NT2/D1 (cell line): ENCODE measurements around the gene COL11A2.

Experiments
- DNase-seq: peaks from one replicate; pipeline ENCODE4 v3.0.0-alpha.2; 2011; ENCODE audit warnings: low read depth, low spot score
- H3K27me3 ChIP-seq: 2 replicates; pipeline ENCODE4 v1.6.0; 2011; ENCODE audit warnings: mild to moderate bottlenecking; ENCODE audit not compliant: insufficient read length, insufficient read depth
- H3K36me3 ChIP-seq: 2 replicates; pipeline ENCODE4 v1.6.1; 2011; ENCODE audit warnings: mild to moderate bottlenecking, low read length, mixed read lengths; ENCODE audit not compliant: insufficient read depth, insufficient read length
- H3K4me1 ChIP-seq: 2 replicates; pipeline ENCODE4 v1.5.1; 2011; ENCODE audit not compliant: insufficient read depth, insufficient read length
- H3K4me3 ChIP-seq: 2 replicates; pipeline ENCODE4 v1.5.1; 2011; ENCODE audit warnings: low read depth; ENCODE audit not compliant: insufficient read length
- H3K9ac ChIP-seq: 2 replicates; pipeline ENCODE4 v1.6.0; 2011; ENCODE audit warnings: low read depth; ENCODE audit not compliant: insufficient read length
- H3K9me3 ChIP-seq: 2 replicates; pipeline ENCODE4 v1.5.1; 2011; ENCODE audit warnings: mild to moderate bottlenecking, low read length; ENCODE audit not compliant: insufficient read depth
- SUZ12 ChIP-seq: IDR thresholded peaks from 2 replicates; pipeline ENCODE4 v1.6.1; 2011; ENCODE audit not compliant: insufficient read length, insufficient read depth; ENCODE audit errors: extremely low read depth
- YY1 ChIP-seq: IDR thresholded peaks from 2 replicates; pipeline ENCODE4 v1.6.1; 2011; ENCODE audit not compliant: insufficient read length, insufficient read depth
- ZNF274 ChIP-seq: IDR thresholded peaks from 2 replicates; pipeline ENCODE4 v1.6.1; 2011; ENCODE audit warnings: mild to moderate bottlenecking, low read depth, low read length

The COL11A2 gene

GRCh38 chr6:33171880-33172687, 20.2 kb downstream of the COL11A2 start:
- Histone ChIP-seq H3K4me3 (no peak overlapping the region), H3K27me3 (no peaks in the 10 kb centered on the region), H3K9me3 (no peaks in the 10 kb centered on the region), H3K4me1 (no peaks in the 10 kb centered on the region), H3K36me3 (no peaks in the 10 kb centered on the region), H3K9ac (no peak overlapping the region)
- DNase-seq = no peak
- TF ChIP-seq ZNF274 (no peak), YY1 (no peak), SUZ12 (no peak)

- Histone ChIP-seq H3K4me3 (no peak overlapping the region), H3K9me3 (no peaks in the 10 kb centered on the region), H3K4me1 (no peaks in the 10 kb centered on the region), H3K9ac (no peak overlapping the region), H3K27me3 (no peaks in the 10 kb centered on the region), H3K36me3 (no peaks in the 10 kb centered on the region)
- no peak for DNase-seq
- TF ChIP-seq SUZ12 (no peak), ZNF274 (no peak), YY1 (no peak)
Measured at GRCh38 chr6:33171016-33171879, 21.0 kb downstream of the COL11A2 start.

- Histone ChIP-seq H3K4me3 (no peak overlapping the region), H3K27me3 (no peaks in the 10 kb centered on the region), H3K9ac (no peak overlapping the region), H3K36me3 (no peaks in the 10 kb centered on the region), H3K4me1 (no peaks in the 10 kb centered on the region), H3K9me3 (no peaks in the 10 kb centered on the region)
- DNase-seq = no peak
- TF ChIP-seq YY1 (no peak), ZNF274 (no peak), SUZ12 (no peak)
Measured at GRCh38 chr6:33170176-33171015, 21.9 kb downstream of the COL11A2 start.

- H3K27me3 ChIP-seq = no peaks in the 10 kb centered on the region
- no peak overlapping the region for H3K4me3 ChIP-seq
- no peak for DNase-seq
- TF ChIP-seq SUZ12 (no peak), YY1 (no peak), ZNF274 (no peak)
- H3K9ac ChIP-seq = no peak overlapping the region
- H3K9me3 ChIP-seq = no peaks in the 10 kb centered on the region
- no peaks in the 10 kb centered on the region for H3K36me3 ChIP-seq
- no peaks in the 10 kb centered on the region for H3K4me1 ChIP-seq
Measured at GRCh38 chr6:33169291-33170175, 22.7 kb downstream of the COL11A2 start.

- TF ChIP-seq YY1 (no peak), ZNF274 (no peak), SUZ12 (no peak)
- no peak overlapping the region for H3K9ac ChIP-seq
- no peaks in the 10 kb centered on the region for H3K27me3 ChIP-seq
- H3K4me1 ChIP-seq = no peaks in the 10 kb centered on the region
- H3K9me3 ChIP-seq = no peaks in the 10 kb centered on the region
- no peak for DNase-seq
- no peaks in the 10 kb centered on the region for H3K36me3 ChIP-seq
- no peak overlapping the region for H3K4me3 ChIP-seq
Measured at GRCh38 chr6:33168639-33169038, 23.6 kb downstream of the COL11A2 start.

- no peaks in the 10 kb centered on the region for H3K9me3 ChIP-seq
- H3K9ac ChIP-seq = no peak overlapping the region
- no peak for DNase-seq
- TF ChIP-seq YY1 (no peak), ZNF274 (no peak), SUZ12 (no peak)
- H3K27me3 ChIP-seq = no peaks in the 10 kb centered on the region
- H3K4me3 ChIP-seq = no peak overlapping the region
- H3K4me1 ChIP-seq = no peaks in the 10 kb centered on the region
- H3K36me3 ChIP-seq = no peaks in the 10 kb centered on the region
Measured at GRCh38 chr6:33168284-33168601, 24.0 kb downstream of the COL11A2 start.
